ENCODE data around the gene USF3. TPM values are rescaled to one million over a fixed set of nuclear protein-coding genes. Genes with fewer than 3 reads are reported as not detected.

USF3 gene, protein sequence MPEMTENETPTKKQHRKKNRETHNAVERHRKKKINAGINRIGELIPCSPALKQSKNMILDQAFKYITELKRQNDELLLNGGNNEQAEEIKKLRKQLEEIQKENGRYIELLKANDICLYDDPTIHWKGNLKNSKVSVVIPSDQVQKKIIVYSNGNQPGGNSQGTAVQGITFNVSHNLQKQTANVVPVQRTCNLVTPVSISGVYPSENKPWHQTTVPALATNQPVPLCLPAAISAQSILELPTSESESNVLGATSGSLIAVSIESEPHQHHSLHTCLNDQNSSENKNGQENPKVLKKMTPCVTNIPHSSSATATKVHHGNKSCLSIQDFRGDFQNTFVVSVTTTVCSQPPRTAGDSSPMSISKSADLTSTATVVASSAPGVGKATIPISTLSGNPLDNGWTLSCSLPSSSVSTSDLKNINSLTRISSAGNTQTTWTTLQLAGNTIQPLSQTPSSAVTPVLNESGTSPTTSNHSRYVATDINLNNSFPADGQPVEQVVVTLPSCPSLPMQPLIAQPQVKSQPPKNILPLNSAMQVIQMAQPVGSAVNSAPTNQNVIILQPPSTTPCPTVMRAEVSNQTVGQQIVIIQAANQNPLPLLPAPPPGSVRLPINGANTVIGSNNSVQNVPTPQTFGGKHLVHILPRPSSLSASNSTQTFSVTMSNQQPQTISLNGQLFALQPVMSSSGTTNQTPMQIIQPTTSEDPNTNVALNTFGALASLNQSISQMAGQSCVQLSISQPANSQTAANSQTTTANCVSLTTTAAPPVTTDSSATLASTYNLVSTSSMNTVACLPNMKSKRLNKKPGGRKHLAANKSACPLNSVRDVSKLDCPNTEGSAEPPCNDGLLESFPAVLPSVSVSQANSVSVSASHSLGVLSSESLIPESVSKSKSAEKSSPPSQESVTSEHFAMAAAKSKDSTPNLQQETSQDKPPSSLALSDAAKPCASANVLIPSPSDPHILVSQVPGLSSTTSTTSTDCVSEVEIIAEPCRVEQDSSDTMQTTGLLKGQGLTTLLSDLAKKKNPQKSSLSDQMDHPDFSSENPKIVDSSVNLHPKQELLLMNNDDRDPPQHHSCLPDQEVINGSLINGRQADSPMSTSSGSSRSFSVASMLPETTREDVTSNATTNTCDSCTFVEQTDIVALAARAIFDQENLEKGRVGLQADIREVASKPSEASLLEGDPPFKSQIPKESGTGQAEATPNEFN (N-terminal part only)
- polyA plus RNA-seq (2013, experiment 1 of 4) = 8.2 TPM
- polyA plus RNA-seq (2013, experiment 2 of 4) = 10.9 TPM
- 7.8 TPM for polyA plus RNA-seq (2013, experiment 3 of 4)
- polyA plus RNA-seq (2013, experiment 4 of 4) = 9.8 TPM

GRCh38 chr3:113695786-113696645 lies at the start of gene USF3:
Gene USF3, minus strand, starts transcription at chr3:113696642. Its CDS starts 21,764 bp downstream, at chr3:113674878.
- WGBS, 2 experiments = 0 to 1% methylated on average over 65 to 75 of the region's 75 CpGs
- peak within 1 kb of the TSS; percentile 66 for H3K4me3 ChIP-seq (ENCODE audit: insufficient read depth, low read depth, low read length)
- peak within 1 kb of the TSS; percentile 77 for H3K27ac ChIP-seq (ENCODE audit: insufficient read depth, low read depth, low read length, poor library complexity, severe bottlenecking)
- H3K36me3 ChIP-seq (ENCODE audit: control insufficient read depth, insufficient read depth, low read length) = no peaks in the 10 kb centered on the region
- H3K27me3 ChIP-seq (ENCODE audit: control insufficient read depth, insufficient read depth, low read length, poor library complexity, severe bottlenecking) = no peaks in the 10 kb centered on the region
- H3K9me3 ChIP-seq (ENCODE audit: control insufficient read depth, low read length) = no peaks in the 10 kb centered on the region
- peaks cover 8% of the 10 kb centered on the region for H3K4me1 ChIP-seq (ENCODE audit: control insufficient read depth, insufficient read depth, low read length)

DNA sequence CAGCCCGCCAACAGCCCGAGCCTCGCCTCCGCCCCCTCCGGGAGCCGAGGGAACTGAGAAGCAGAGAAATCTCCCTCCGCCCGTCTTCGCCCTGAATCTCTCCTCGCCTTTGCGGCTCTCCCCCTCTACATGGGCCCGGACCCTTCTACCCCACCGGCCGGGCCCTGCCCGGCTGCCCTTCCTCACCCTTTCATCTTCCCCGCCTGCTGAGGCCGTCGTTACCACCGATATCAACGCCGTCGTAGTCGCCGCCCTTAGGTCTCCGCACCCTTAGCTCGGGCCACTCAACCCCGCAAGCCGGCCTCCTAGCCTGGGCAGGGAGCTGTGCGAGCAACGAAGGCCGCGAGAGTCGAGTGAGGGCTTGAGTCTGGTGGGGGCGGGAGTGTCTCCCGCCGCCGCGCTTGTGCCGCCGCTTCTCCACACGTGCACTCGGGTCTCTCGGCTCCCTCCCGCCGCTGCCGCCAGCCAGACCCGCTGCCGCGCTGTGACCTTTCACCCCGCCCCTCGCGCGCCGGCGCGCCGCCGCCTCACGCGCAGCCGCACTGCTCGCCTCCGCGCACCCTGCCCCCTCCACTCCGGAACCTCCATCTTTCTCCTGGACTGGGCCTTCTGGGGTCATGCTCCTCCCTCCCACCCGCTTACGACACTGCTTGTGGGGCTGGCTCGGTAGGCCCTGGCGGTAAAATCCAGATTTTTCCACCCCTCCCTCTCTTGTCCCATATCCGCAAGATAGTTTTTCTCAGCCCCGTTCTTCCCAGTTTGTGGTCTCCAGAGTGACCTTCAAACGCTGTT lies 49.5 kb upstream of the USF3 start, which contains the start of gene NAA50:
NAA50 (minus strand) TSS at position 494 of the 792 bp plus-strand sequence; CDS start at position 194, 300 bp downstream.
- no peaks in the 10 kb centered on the region for H3K36me3 ChIP-seq (ENCODE audit: control insufficient read depth, insufficient read depth, low read length)
- peak within 1 kb of the TSS; percentile 97 for H3K4me3 ChIP-seq (ENCODE audit: insufficient read depth, low read depth, low read length)
- no peaks in the 10 kb centered on the region for H3K9me3 ChIP-seq (ENCODE audit: control insufficient read depth, low read length)
- H3K4me1 ChIP-seq (ENCODE audit: control insufficient read depth, insufficient read depth, low read length) = peaks cover 7% of the 10 kb centered on the region
- H3K27me3 ChIP-seq (ENCODE audit: control insufficient read depth, insufficient read depth, low read length, poor library complexity, severe bottlenecking) = no peaks in the 10 kb centered on the region
- peak within 1 kb of the TSS; percentile 100 for H3K27ac ChIP-seq (ENCODE audit: insufficient read depth, low read depth, low read length, poor library complexity, severe bottlenecking)
- 0% methylated on average over 72 of the region's 72 CpGs for WGBS, 2 experiments

DNA sequence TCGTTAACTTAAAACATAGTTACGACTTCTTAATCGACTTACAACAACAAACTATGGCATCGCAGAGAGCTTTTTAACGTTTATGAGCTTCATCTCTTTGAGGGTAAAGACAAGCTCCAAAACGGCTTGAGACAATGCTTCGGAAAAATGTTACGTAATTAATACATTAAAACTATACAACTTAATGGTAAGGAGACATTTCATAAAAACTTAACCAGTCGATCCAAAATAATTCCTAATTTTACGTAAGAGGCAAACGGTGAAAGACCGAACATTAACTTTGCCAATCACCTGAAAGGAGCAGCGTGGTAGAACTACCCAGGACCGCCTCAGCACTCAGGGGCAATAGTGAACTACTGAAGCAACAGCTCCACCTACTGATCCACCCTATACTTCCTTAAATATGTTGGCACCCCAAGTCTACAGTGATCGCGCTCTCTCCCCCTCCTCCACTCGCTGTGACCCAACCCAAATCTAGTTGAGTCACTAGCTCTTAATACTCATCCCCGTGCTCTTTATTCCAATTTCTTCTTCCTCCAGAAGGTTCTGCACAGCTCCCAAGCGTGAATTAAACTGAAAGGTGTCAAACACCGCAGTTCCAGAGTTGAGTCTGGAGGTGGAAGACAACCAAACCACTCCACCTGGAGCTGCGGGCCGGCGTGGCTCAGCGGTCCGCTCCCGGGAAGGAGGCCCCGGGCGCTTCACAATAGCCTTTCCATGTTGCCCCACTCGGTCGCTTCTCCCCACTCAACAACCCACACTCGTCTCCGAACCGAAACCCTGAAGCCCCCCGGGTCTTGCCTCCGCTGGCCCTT lies 48.7 kb upstream of the USF3 start:
- 0 to 1% methylated on average over 32 to 33 of the region's 35 CpGs for WGBS, 2 experiments
- H3K36me3 ChIP-seq (ENCODE audit: control insufficient read depth, insufficient read depth, low read length) = no peaks in the 10 kb centered on the region
- H3K4me1 ChIP-seq (ENCODE audit: control insufficient read depth, insufficient read depth, low read length) = peaks cover 7% of the 10 kb centered on the region

DNA sequence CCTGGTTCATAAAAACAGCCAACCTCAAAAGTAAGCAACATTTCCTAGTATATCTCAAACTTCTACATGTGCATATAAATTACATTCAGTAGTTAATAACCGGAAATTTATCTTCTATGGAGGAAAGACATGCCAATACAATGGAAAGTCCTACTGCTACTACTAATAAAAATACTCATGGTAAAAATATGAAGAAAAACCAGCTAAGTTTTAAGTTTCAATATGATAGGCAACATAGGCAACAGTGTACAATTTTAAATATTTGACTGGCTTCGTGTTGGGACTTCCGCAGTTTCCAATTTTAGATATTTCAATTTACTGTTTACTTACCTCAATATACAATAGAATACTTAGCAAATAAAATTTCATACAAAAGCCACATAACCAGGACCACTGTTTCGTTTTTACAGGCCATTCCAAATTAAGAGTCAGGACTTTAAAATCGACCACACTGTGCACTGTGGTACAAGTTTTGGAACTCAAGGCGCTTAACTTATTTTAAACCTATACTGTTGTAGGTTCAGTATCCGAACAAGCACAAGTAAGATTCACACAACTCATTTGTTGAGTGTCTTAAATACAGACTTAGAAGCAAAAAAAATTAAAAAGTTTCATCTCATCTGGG lies 46.7 kb upstream of the USF3 start:
- Histone ChIP-seq H3K4me1 (ENCODE audit: control insufficient read depth, insufficient read depth, low read length) (peaks cover 5% of the 10 kb centered on the region), H3K4me3 (ENCODE audit: insufficient read depth, low read depth, low read length) (no peak overlapping the region), H3K9me3 (ENCODE audit: control insufficient read depth, low read length) (no peaks in the 10 kb centered on the region), H3K27me3 (ENCODE audit: control insufficient read depth, insufficient read depth, low read length, poor library complexity, severe bottlenecking) (no peaks in the 10 kb centered on the region), H3K27ac (ENCODE audit: insufficient read depth, low read depth, low read length, poor library complexity, severe bottlenecking) (no peak overlapping the region), H3K36me3 (ENCODE audit: control insufficient read depth, insufficient read depth, low read length) (no peaks in the 10 kb centered on the region)
- 89 to 92% methylated on average over 6 to 7 of the region's 7 CpGs for WGBS, 2 experiments

More for the DNA sequence above, 48.7 kb upstream of the USF3 start:
- H3K9me3 ChIP-seq (ENCODE audit: control insufficient read depth, low read length) = no peaks in the 10 kb centered on the region
- H3K27me3 ChIP-seq (ENCODE audit: control insufficient read depth, insufficient read depth, low read length, poor library complexity, severe bottlenecking) = no peaks in the 10 kb centered on the region
- peak overlapping the region; percentile 97 for H3K4me3 ChIP-seq (ENCODE audit: insufficient read depth, low read depth, low read length)
- H3K27ac ChIP-seq (ENCODE audit: insufficient read depth, low read depth, low read length, poor library complexity, severe bottlenecking) = peak overlapping the region; percentile 100

- Histone ChIP-seq H3K36me3 (ENCODE audit: control insufficient read depth, insufficient read depth, low read length) (no peaks in the 10 kb centered on the region), H3K27ac (ENCODE audit: insufficient read depth, low read depth, low read length, poor library complexity, severe bottlenecking) (no peak overlapping the region), H3K4me3 (ENCODE audit: insufficient read depth, low read depth, low read length) (no peak overlapping the region), H3K9me3 (ENCODE audit: control insufficient read depth, low read length) (no peaks in the 10 kb centered on the region), H3K4me1 (ENCODE audit: control insufficient read depth, insufficient read depth, low read length) (no peaks in the 10 kb centered on the region), H3K27me3 (ENCODE audit: control insufficient read depth, insufficient read depth, low read length, poor library complexity, severe bottlenecking) (no peaks in the 10 kb centered on the region)
- WGBS, 2 experiments = 100% methylated on average over 1 of the region's 1 CpG; no CpG with 5 or more reads in 1 of the 2 experiments
These were observed 45.2 kb upstream of the USF3 start for GRCh38 chr3:113741620-113742019.

DNA sequence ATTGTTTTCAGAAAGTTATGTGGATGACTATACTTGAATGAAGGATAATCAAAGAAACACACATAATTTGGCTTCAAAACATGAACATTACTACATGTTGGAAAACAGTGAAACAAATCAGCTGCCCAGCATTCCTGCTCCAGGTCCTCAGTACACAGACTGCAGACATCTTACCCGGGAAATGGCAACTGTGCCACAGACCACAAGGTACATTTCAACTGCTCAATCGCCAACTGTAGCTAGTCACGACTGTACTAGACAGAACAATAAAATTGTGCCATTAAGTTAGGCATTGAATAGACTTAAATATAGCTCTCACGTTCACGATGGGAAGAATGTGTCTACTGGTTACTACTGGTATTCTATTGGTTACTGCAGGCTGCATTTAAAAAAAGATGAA lies 44.6 kb upstream of the USF3 start:
- Histone ChIP-seq H3K36me3 (ENCODE audit: control insufficient read depth, insufficient read depth, low read length) (no peaks in the 10 kb centered on the region), H3K4me1 (ENCODE audit: control insufficient read depth, insufficient read depth, low read length) (no peaks in the 10 kb centered on the region), H3K9me3 (ENCODE audit: control insufficient read depth, low read length) (no peaks in the 10 kb centered on the region), H3K4me3 (ENCODE audit: insufficient read depth, low read depth, low read length) (no peak overlapping the region), H3K27ac (ENCODE audit: insufficient read depth, low read depth, low read length, poor library complexity, severe bottlenecking) (no peak overlapping the region), H3K27me3 (ENCODE audit: control insufficient read depth, insufficient read depth, low read length, poor library complexity, severe bottlenecking) (no peaks in the 10 kb centered on the region)
- WGBS, 2 experiments = 95 to 97% methylated on average over 5 of the region's 5 CpGs

GRCh38 chr3:113736548-113737089 lies 40.2 kb upstream of the USF3 start:
- WGBS, 2 experiments = 65 to 77% methylated on average over 3 of the region's 3 CpGs
- Histone ChIP-seq H3K4me1 (ENCODE audit: control insufficient read depth, insufficient read depth, low read length) (no peaks in the 10 kb centered on the region), H3K4me3 (ENCODE audit: insufficient read depth, low read depth, low read length) (no peak overlapping the region), H3K27ac (ENCODE audit: insufficient read depth, low read depth, low read length, poor library complexity, severe bottlenecking) (no peak overlapping the region), H3K36me3 (ENCODE audit: control insufficient read depth, insufficient read depth, low read length) (no peaks in the 10 kb centered on the region), H3K27me3 (ENCODE audit: control insufficient read depth, insufficient read depth, low read length, poor library complexity, severe bottlenecking) (no peaks in the 10 kb centered on the region), H3K9me3 (ENCODE audit: control insufficient read depth, low read length) (no peaks in the 10 kb centered on the region)

- Histone ChIP-seq H3K4me3 (ENCODE audit: insufficient read depth, low read depth, low read length) (no peak overlapping the region), H3K9me3 (ENCODE audit: control insufficient read depth, low read length) (no peaks in the 10 kb centered on the region), H3K4me1 (ENCODE audit: control insufficient read depth, insufficient read depth, low read length) (no peaks in the 10 kb centered on the region), H3K27ac (ENCODE audit: insufficient read depth, low read depth, low read length, poor library complexity, severe bottlenecking) (no peak overlapping the region), H3K36me3 (ENCODE audit: control insufficient read depth, insufficient read depth, low read length) (no peaks in the 10 kb centered on the region), H3K27me3 (ENCODE audit: control insufficient read depth, insufficient read depth, low read length, poor library complexity, severe bottlenecking) (no peaks in the 10 kb centered on the region)
- WGBS, 2 experiments = 98 to 100% methylated on average over 4 of the region's 4 CpGs
These were observed 35.3 kb upstream of the USF3 start for GRCh38 chr3:113731694-113732093.
